Left renal cortex interstitium (tissue), 4 donors: Measurements from ENCODE around the gene COL4A2. TPM values are rescaled to one million over a fixed set of nuclear protein-coding genes. Genes with fewer than 3 reads are reported as not detected.
"Not testable (repeated sequence)": the region's sequence is repeated elsewhere in the genome, so short reads cannot be mapped to it uniquely, and the experiment has no call there.

Source experiments
- DNase-seq, 4 donors: peaks; one replicate each; pipeline ENCODE4 v3.0.0-alpha.2; 2013; ENCODE audit warnings: low read depth in 4 of 4, low spot score in 2 of 4, missing footprints in 1 of 4
- polyA plus RNA-seq, 4 donors: library from polyadenylated mRNA; unstranded; fragments of 120-200 nt; gene quantifications; one replicate each; pipeline ENCODE4 v1.2.1, GENCODE V29; 2013; ENCODE audit not compliant: insufficient read length in 4 of 4

COL4A2 gene
- polyA plus RNA-seq, 4 donors, result 413 to 571 (median 494) TPM

DNA sequence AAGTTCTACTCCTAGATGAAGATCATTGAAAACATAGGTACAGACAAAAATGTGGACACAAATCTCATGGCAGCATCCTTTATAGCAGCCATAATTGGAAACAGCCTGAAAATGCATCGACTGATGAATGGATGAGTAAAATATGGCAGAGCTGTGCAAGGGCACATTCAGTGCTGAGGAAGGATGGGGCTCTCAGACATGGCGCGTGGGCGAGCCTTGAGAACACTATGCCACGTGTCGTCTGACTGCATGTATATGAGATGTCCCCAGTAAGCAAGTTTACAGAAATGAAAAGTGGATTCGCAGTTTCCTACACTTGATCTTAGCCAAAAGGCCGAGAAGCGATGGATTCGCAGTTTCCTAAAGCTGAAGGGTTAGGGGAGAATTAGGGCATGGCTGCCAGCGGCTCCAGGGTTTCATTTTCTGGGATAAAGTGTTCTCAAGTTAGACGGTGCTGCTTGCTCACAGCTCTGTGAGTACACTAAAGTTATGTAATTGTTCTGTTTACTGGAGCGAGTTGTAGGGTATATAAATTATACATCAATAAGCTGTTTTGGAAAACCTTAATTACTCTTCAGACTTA is 176.4 kb downstream of the COL4A2 start:
- DNase-seq, result no peak

DNA sequence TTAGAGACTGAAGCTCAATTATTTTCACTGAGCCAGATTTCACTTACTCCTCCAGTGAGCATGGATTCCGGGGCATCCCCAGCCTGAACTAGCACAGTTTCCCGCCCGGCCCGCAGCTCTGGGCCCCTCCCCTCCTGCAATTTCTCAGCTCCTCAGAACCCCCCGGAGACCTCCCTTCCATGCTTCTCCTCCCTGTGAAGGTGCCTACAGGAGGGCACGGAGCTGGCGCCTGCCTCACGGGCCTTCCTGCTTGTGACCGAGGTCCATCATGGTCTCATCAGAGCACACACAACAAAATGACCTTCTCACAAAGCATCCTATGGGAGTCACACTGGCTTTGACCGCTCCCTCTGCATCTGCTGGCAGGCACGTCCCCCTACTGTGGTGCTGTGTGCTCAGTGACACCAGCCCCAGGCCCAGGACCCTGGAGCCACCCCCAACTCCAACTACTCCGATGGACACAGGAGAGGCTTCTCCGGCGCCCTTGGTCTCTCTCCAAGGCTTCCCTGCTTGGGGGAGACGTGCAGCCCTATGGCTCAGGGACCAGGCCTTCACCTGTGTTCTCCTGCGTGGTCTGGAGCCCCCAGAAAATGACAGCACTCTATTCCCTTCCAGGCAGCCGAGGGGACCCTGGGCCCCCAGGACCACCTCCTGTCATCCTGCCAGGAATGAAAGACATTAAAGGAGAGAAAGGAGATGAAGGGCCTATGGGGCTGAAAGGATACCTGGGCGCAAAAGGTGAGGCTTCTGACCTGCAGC is 177.4 kb downstream of the COL4A2 start:
- DNase-seq, result no peak

GRCh38 chr13:110485604-110486003 is 178.5 kb downstream of the COL4A2 start:
- DNase-seq, result no peak

GRCh38 chr13:110486061-110486715 is 179.1 kb downstream of the COL4A2 start:
- DNase-seq, result no peak

DNA sequence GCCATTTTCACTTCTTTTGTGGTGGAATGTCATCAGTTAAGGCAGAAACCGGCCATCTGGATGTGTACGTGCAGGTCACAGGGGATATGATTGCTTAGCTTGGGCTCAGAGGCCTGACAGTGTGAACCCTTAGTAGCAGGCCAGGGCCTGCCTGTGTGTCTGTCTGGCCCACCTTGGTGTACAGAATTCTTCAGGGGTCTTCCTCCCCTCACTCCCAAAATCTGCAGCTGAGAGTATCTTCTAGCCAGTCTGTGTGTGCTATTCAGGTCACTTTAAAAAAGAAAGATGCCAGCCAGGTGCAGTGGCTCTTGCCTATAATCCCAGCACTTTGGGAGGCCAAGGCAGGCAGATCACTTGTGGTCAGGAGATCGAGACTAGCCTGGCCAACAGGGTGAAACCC is 179.8 kb downstream of the COL4A2 start:
- DNase-seq, result not testable (repeated sequence)

DNA sequence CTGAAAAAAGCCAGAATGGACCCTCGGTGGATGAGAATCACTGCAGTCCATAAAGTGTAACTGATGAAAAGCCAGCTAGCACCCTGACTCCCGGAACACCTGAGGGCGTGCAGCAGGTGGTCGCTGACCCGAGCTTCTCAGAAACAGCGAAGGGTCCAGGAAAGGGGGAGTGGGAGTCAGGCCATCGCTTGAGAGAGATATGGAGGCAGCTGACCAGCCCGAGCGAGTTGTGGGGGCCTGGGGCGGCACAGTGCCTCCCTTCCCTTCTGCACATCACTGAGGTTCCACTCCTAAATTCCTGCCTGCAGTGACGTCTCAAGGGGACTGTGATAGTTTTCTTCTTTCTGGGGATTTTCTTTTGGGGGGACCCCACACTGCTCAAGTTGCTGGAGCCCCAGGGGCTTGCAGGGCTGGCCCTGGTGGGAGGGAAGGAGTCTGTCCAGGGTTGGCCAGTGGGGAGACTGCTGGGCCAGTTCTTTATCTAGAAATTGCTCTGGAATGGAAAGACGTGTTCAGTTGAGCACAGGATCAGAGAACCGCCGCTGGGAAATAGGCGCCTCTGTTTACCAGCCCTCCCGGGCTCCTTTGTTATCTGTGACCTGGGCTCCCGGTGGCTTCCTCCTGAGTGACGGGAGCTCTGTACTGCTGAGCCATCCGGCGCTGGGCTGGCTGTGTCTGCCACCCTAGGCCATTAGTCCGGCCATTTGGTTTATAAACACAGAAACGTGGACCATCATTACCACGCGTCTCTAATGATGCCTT is 183.1 kb downstream of the COL4A2 start:
- no peak for DNase-seq

GRCh38 chr13:110491869-110492678 is 185.0 kb downstream of the COL4A2 start:
- no peak for DNase-seq

- no peak for DNase-seq
Observed at GRCh38 chr13:110492679-110493593, 185.9 kb downstream of the COL4A2 start.

- DNase-seq, result no peak
Observed at GRCh38 chr13:110493613-110494012, 186.5 kb downstream of the COL4A2 start.

GRCh38 chr13:110495376-110495775 is 188.3 kb downstream of the COL4A2 start:
- no peak for DNase-seq

GRCh38 chr13:110495881-110496280 is 188.8 kb downstream of the COL4A2 start:
- no peak for DNase-seq

DNA sequence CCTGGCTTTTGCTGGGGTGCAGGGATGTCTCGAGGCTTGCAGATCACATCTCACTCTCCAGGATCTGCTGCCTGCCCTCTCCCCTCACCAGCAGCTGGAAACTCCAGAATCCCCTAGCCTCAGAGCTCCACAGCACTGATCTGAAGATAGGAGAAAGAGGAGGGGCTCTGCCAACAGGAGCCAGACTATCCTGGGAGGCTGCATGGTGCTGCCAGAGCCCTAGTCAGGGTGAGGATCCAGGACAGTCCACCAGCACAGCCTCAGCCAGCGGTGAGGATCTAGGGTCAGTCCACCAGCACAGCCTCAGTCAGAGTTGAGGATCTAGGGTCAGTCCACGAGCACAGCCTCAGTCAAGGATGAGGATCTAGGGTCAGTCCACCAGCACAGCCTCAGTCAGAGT is 189.2 kb downstream of the COL4A2 start:
- DNase-seq, result no peak

DNA sequence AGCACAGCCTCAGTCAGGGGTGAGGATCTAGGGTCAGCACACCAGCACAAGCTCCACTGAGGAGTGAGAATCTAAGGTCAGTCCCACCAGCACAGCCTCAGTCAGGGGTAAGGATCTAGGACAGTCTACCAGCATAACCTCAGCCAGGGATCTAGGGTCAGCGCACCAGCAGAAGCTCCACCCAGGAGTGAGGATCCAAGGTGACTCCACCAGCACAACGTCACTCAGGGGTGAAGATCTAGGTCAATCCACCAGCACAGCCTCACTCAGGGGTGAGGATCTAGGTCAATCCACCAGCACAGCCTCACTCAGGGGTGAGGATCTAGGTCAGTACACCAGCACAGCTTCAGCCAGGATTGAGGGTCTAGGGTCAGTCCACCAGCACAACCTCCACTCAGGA is 189.9 kb downstream of the COL4A2 start:
- DNase-seq, result no peak

GRCh38 chr13:110497896-110498295 is 190.8 kb downstream of the COL4A2 start:
- DNase-seq, result not testable (repeated sequence)

- no peak for DNase-seq
Observed at GRCh38 chr13:110498327-110498726, 191.2 kb downstream of the COL4A2 start.

- DNase-seq, result no peak
Observed at GRCh38 chr13:110498765-110499164, 191.7 kb downstream of the COL4A2 start.

DNA sequence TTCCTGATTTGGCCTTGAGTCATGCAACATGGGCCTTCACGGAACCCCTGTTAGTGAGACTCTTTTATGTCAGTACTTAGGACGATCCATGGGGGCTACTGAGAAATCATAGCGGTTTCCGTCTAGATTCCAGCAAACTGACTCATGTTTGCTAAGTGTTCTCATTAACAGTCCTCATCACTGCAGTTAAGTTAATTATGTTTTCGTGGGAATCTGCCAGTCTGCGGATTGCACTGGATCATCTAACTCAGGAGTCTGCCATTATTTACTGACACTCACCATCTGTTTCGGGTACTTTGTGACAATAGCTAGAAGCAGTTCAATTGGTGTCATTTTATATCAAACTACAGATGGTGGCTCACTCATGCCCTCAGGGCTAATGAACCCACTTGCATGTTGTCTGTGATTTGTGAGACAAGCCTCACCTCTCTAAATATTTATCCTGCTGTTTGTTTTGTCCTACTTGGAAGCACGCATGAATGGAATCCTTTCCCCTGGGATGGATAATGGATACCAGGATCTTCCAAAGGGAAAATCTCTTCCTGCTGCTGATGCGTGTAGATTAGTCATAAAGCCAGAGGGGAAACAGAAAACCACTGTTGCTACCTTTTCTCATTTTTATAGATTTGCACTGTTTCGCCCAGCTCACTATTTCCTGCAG is 192.7 kb downstream of the COL4A2 start:
- no peak for DNase-seq

DNA sequence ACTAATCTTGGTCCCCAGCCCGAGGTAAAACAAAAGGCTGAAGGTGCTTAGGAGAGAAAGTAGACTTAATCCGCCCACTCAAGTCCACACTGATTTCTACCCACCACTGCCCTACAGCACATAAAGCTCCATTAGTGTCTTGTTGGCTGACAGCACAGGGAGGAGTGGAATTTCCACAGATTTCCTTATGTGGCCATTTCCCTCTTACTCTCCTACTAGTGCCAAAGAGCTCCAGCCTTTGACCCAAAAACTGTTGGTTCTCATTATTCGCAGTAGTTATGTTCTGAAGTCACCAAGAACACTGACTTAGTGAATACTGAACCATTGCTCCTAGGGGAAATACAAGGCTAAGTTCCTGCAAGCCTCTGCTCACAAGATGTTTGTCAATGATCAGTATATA is 193.3 kb downstream of the COL4A2 start:
- no peak for DNase-seq

- DNase-seq, result no peak
Observed at GRCh38 chr13:110501188-110501587, 194.1 kb downstream of the COL4A2 start.
